ENCODE measurements around the gene SLC45A1. TPM values are rescaled to one million over a fixed set of nuclear protein-coding genes. Genes with fewer than 3 reads are reported as not detected.

The SLC45A1 gene
- total and polyA plus RNA-seq, 11 donors: 0.61 to 6.2 (median 1.6) TPM

DNA sequence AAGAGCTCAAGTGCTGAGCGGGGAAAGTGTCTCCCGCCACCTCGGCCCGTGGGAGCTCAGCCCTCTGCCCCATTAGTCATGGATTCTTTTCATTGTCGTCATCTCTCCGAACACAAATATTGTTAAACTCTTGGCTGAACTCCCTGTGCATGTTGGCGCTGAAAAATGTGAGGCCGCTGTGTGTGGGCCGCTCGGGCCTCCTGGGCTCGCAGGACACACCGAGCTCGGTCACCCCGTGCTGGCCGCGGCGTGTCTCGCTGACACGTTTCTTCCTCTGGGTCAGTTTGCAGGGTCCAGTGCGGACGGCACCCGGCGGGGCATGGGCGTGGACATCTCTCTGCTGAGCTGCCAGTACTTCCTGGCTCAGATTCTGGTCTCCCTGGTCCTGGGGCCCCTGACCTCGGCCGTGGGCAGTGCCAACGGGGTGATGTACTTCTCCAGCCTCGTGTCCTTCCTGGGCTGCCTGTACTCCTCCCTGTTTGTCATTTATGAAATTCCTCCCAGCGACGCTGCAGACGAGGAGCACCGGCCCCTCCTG is 25.6 kb downstream of the SLC45A1 start:
- H3K4me1 ChIP-seq: peaks cover 0 to 15% (median 6%) of the 10 kb centered on the region in 12 donors
- WGBS, 4 donors: 54 to 74% (median 63%) methylated on average over 24 to 32 of the region's 32 CpGs
- peak overlapping the region in 10 of 12 donors; percentile 2 to 79 (median 46) for H3K27ac ChIP-seq
- H3K27me3 ChIP-seq: no peaks in the 10 kb centered on the region
- no peaks in the 10 kb centered on the region for H3K9me3 ChIP-seq
- H3K36me3 ChIP-seq: peaks cover 0 to 6% (median 0%) of the 10 kb centered on the region in 9 donors
- TF ChIP-seq, protein P1, sequence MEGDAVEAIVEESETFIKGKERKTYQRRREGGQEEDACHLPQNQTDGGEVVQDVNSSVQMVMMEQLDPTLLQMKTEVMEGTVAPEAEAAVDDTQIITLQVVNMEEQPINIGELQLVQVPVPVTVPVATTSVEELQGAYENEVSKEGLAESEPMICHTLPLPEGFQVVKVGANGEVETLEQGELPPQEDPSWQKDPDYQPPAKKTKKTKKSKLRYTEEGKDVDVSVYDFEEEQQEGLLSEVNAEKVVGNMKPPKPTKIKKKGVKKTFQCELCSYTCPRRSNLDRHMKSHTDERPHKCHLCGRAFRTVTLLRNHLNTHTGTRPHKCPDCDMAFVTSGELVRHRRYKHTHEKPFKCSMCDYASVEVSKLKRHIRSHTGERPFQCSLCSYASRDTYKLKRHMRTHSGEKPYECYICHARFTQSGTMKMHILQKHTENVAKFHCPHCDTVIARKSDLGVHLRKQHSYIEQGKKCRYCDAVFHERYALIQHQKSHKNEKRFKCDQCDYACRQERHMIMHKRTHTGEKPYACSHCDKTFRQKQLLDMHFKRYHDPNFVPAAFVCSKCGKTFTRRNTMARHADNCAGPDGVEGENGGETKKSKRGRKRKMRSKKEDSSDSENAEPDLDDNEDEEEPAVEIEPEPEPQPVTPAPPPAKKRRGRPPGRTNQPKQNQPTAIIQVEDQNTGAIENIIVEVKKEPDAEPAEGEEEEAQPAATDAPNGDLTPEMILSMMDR (IDR thresholded peaks at IDR 0.05): no peak
- TF ChIP-seq POLR2A (IDR thresholded peaks at IDR 0.05): no peak
- intact Hi-C loops (cut with DNase I): loop anchor here in 4 of 10 donors (2.0 to 10.0 kb wide), 2 partner anchors 17 to 329 kb away; no protein-coding TSS in a partner anchor
- peak overlapping the region in 3 of 12 donors; percentile 23 to 37 (median 29) for H3K4me3 ChIP-seq
- ATAC-seq (peak; percentile 45 to 77 (median 70)), DNase-seq (peak in 2 of 5 donors; percentile 77 to 78)

DNA sequence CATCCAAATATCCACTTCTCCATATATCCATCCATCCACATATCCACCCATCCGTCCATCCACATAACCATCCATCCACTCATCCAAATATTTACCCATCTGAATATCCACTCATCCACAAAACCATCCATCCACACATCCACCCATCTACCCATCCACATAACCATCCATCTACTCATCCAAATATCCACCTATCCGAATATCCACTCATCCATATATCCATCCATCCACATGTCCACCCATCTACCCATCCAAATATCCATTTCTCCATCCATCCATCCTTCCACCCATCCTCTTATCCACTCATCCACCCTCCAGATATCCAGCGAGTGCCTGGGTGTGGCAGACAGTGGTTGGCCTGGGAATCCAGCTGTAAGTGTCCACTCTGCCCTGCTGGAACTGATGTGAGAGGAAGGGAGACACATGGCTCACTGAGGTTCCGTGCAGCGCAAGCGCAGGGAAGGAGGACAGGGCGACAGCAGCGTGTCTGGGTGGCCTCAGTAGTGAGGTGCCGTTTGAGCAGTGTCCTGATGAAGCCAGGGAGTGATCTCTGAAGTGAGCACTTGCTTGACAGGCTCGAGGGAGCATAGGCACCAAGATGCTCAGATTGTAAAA is 27.1 kb downstream of the SLC45A1 start:
- H3K4me3 ChIP-seq: no peak overlapping the region
- TF ChIP-seq, protein P1 (IDR thresholded peaks at IDR 0.05): no peak
- no peak for TF ChIP-seq POLR2A (IDR thresholded peaks at IDR 0.05)
- no peaks in the 10 kb centered on the region for H3K9me3 ChIP-seq
- DNase-seq (peak in 1 of 5 donors; percentile 3), ATAC-seq (no peak)
- intact Hi-C loops (cut with DNase I): loop anchor here in 6 of 10 donors (2.0 to 10.0 kb wide), 5 partner anchors 18 to 368 kb away; no protein-coding TSS in a partner anchor
- H3K27ac ChIP-seq: no peak overlapping the region
- 95 to 97% (median 96%) methylated on average over 10 of the region's 10 CpGs for WGBS, 4 donors
- peaks cover 0 to 21% (median 13%) of the 10 kb centered on the region in 12 donors for H3K4me1 ChIP-seq
- H3K36me3 ChIP-seq: no peaks in the 10 kb centered on the region
- H3K27me3 ChIP-seq: no peaks in the 10 kb centered on the region

DNA sequence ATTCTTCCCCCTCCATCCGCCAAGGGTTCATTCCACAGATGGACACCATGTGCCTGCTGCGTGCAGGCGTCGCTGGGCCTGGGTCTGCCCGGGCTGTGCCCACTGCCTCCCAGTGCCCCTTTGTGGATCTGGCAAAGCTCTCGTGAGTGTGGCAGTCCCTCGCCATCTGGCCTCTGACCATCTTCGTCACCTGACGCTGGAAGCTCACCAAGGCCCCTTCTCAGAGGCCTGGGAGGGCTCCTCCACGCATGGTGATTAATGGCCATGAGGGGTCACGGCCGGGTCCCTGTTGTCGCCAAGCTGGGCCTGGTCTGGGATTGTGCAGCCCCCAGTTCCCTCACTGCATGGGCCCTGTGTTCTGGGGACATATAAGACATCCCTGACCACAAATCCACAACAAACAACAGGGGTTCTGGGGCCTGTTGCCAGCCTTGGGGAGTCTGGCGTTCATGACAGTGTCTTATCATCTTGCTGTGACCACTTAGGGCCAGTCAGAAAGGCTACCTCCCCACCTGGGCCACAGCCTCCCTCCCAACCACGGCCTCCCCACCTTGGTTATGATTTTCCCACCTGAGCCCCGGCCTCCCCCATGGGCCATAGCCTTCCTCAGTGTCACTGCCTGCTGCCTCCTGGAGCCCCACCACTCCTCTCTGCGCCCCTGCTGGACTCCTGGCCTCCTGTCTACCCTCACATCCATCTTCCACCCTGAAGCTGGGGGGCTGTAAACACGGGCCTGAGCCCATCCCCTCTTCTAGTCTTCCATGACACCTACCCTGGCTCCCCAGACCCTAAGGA is 27.9 kb downstream of the SLC45A1 start:
- intact Hi-C loops (cut with DNase I): loop anchor here in 6 of 10 donors (2.0 to 10.0 kb wide), 5 partner anchors 19 to 369 kb away; no protein-coding TSS in a partner anchor
- Histone ChIP-seq H3K36me3 (no peaks in the 10 kb centered on the region), H3K27me3 (no peaks in the 10 kb centered on the region), H3K4me3 (no peak overlapping the region), H3K4me1 (peaks cover 0 to 26% (median 16%) of the 10 kb centered on the region in 12 donors), H3K27ac (no peak overlapping the region), H3K9me3 (no peaks in the 10 kb centered on the region)
- 89 to 92% (median 90%) methylated on average over 18 of the region's 18 CpGs for WGBS, 4 donors
- DNase-seq (peak in 2 of 5 donors; percentile 20 to 56), ATAC-seq (no peak)
- TF ChIP-seq POLR2A (IDR thresholded peaks at IDR 0.05): no peak
- TF ChIP-seq, protein P1 (IDR thresholded peaks at IDR 0.05): no peak

All from heart left ventricle (tissue), 16 donors.